MG63 (cell line): ENCODE results near the gene FTL. TPM values are rescaled to one million over a fixed set of nuclear protein-coding genes. Genes with fewer than 3 reads are reported as not detected.

Experiments used
- DNase-seq: peaks from one replicate; pipeline ENCODE4 v3.0.0-alpha.2; 2020
- H3K27me3 ChIP-seq: fragments of 250-450 bp; sonication (Bioruptor Pico); 2 replicates; pipeline ENCODE4 v1.5.1; 2020; ENCODE audit warnings: mild to moderate bottlenecking, moderate library complexity
- H3K36me3 ChIP-seq: fragments of 250-450 bp; sonication (Bioruptor Pico); 2 replicates; pipeline ENCODE4 v1.5.1; 2020; ENCODE audit warnings: mild to moderate bottlenecking, moderate library complexity
- H3K4me3 ChIP-seq: fragments of 250-450 bp; sonication (Bioruptor Pico); 2 replicates; pipeline ENCODE4 v1.5.1; 2020; ENCODE audit warnings: mild to moderate bottlenecking, moderate library complexity
- H3K9me3 ChIP-seq: fragments of 250-450 bp; sonication (Bioruptor Pico); 2 replicates; pipeline ENCODE4 v1.5.1; 2020; ENCODE audit warnings: mild to moderate bottlenecking, moderate library complexity
- total RNA-seq: library from RNA; depleted of rRNA; stranded (reverse); fragments of >200 nt; shearing (Covaris generic); gene quantifications from 2 replicates; pipeline ENCODE4 v1.2.3, GENCODE V29; 2014; ENCODE audit warnings: low replicate concordance

FTL gene
- total RNA-seq, 1 experiment from 2014 or later: 1,766 TPM

DNA sequence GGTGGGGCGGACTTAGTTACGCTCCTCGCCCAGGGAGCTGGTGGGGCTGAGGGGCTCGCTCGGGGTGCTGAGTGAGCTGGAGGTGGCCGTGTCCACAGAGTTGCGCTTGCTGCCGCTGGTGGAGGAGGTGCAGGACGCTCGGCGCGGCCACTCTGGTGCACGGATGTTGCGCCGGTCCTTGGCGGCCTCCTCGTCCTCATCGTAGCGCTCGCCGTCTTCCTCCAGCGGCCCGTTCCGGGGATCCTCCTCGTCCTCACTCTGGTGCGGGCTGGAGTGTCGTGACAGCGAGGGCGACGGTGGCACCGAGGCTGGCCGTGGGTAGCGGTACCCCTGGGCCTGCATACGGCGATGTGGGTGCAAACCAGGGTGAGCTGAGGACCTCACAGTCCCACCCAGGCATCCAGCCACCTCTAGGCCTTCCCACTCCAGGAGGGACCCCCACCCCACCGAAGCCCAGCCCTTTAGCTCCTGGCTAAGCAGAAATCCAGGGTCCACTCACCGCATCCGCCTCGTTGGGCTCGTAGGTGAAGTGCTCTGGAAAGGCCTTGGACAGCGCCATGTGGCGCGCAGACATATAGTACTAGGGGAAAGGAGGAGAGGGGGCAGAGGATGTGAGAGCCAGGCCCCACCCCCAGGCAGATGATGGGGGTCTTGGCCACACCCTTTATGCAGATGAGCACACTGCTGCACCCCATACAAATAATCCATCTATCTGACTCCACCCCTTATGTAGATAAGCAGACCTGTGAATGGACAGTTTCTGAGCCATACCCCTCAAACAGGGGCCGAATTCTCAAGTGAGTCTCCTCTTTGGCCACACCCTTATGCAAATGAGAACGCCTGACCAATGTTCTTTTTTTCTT is 4.4 kb downstream of the FTL start:
- no peaks in the 10 kb centered on the region; the same call in 1 of the 2 replicates for H3K9me3 ChIP-seq
- H3K4me3 ChIP-seq: no peak overlapping the region
- no peaks in the 10 kb centered on the region for H3K27me3 ChIP-seq
- peaks cover 73% of the 10 kb centered on the region for H3K36me3 ChIP-seq
- no peak for DNase-seq

DNA sequence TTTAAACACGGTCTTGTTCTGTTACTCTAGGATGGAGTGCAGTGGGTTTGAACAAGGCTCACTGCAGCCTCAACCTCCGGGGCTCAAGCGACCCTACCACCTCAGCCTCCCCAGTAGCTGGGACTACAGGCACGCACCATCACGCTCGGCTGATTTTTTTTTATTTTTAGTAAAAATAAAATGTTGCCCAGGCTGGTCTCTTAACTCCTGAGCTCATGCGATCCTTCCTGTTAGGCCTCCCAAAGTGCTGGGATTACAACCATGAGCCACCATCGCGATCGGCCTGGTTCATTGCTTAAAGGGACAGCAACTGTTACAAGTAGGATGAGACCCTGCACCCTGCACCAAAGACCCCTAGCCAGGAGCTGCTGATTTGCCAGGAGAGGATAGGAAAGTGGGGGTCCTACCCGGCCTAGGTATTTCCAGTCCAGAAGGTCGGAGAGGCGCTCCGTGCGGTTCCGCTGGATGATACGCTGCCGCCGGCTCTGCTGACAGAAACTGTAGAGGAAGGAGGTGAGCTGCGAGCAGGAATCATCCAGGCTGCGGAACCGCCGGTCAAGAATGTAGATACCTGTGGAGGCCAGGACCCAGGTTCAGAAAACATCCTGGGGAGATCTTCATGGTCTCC is 5.1 kb downstream of the FTL start:
- no peaks in the 10 kb centered on the region; the same call in 1 of the 2 replicates for H3K9me3 ChIP-seq
- no peaks in the 10 kb centered on the region for H3K27me3 ChIP-seq
- no peak for DNase-seq
- peaks cover 74% of the 10 kb centered on the region for H3K36me3 ChIP-seq
- no peak overlapping the region for H3K4me3 ChIP-seq

- H3K36me3 ChIP-seq: peaks cover 71% of the 10 kb centered on the region
- H3K27me3 ChIP-seq: no peaks in the 10 kb centered on the region
Measured at GRCh38 chr19:48970923-48971395, 5.8 kb downstream of the FTL start.

DNA sequence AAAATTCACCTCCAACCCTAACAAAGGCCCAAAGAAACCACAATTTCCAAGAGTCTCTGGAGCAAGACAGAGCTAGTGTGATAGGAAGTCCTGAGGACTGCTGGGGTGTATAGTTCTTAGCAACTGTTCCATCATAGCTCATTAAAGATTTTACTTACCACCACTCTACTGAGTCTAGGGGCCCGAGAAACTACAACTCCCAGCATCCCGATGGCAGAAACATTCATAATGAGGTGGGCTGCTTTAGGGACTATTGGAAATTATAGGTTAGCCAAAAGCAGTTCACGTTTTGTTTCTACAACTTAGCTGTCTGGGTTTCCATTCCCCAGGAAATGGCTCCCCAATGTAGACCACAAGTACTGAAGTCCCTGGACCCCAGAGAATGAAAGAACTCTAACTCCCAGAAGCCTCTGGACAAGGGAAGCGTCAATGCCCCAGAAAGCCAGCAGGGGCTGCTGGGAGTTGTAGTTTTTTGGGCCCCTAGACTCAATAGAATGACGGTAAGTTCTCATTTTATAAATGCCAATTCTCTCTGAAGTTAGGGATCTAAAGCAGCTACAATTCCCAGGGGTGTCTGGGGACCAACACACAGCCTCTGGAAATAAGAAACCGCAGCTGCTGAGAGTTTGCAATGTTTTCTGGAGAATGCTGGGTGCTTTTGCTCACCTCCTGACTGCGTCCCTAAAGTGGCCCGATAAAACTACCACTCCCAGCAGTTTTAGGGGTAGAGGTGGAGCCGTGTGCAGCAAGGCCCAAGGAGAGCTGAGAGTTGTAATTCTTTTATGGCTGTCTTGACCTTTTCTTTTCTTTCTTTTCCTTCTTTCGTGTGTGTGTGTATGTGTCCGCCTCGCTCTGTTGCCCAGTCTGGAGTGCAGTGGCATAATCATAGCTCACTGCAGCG is 11.1 kb downstream of the FTL start:
- no peaks in the 10 kb centered on the region for H3K27me3 ChIP-seq
- DNase-seq: no peak
- H3K4me3 ChIP-seq: no peak overlapping the region
- H3K9me3 ChIP-seq: no peaks in the 10 kb centered on the region
- H3K36me3 ChIP-seq: peaks cover 64% of the 10 kb centered on the region

More at GRCh38 chr19:48970923-48971395, 5.8 kb downstream of the FTL start:
- no peak overlapping the region for H3K4me3 ChIP-seq
- DNase-seq: no peak
- no peaks in the 10 kb centered on the region; the same call in 1 of the 2 replicates for H3K9me3 ChIP-seq

DNA sequence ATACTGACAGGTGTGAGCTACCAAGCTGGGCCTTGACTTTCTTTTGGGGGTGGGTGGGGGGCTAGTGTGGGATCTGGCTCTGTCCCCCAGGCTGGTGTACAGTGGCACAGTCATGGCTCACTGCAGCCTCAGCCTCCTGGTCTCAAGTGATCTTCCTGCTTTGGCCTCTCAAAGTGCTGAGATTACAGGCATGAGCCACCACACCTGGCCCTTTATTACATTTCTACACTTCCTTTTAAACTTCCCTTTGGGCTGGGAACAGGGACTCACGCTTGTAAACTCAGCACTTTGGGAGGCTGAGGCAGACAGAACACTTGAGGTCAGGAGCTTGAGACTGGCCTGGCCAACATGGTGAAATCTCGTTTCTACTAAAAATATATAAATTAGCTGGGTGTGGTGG is 12.0 kb downstream of the FTL start:
- no peak overlapping the region for H3K4me3 ChIP-seq
- peaks cover 71% of the 10 kb centered on the region for H3K36me3 ChIP-seq
- DNase-seq: no peak
- H3K27me3 ChIP-seq: no peaks in the 10 kb centered on the region
- no peaks in the 10 kb centered on the region for H3K9me3 ChIP-seq

DNA sequence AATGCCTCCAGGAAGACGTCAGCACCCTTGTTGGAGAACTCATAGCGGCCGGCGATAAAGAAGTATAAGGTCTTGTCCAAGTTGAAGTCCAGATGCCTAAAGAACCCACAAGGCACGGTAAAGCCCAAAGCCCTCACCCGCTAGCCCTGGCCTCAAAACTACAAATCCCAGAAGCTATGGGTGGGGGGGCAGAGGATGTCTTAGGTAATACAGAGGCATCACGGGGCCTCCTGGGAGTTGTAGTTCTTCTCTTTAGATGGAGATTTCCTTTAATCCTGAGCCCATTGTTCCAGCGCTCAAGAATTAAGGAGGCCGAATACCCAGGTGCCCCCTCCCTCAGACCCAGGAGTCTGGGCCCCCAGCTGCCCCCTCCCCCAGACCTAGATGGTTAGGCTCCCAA is 17.2 kb downstream of the FTL start:
- Histone ChIP-seq H3K9me3 (no peaks in the 10 kb centered on the region), H3K27me3 (no peaks in the 10 kb centered on the region)

GRCh38 chr19:48985711-48986110 is 20.6 kb downstream of the FTL start:
- Histone ChIP-seq H3K36me3 (peaks cover 90% of the 10 kb centered on the region), H3K27me3 (no peaks in the 10 kb centered on the region), H3K9me3 (no peaks in the 10 kb centered on the region), H3K4me3 (no peak overlapping the region)
- DNase-seq: no peak

More for the DNA sequence above, 17.2 kb downstream of the FTL start:
- Histone ChIP-seq H3K4me3 (no peak overlapping the region), H3K36me3 (peaks cover 83% of the 10 kb centered on the region)
- DNase-seq: no peak

- Histone ChIP-seq H3K27me3 (no peaks in the 10 kb centered on the region), H3K4me3 (no peak overlapping the region), H3K9me3 (no peaks in the 10 kb centered on the region), H3K36me3 (peaks cover 89% of the 10 kb centered on the region)
- no peak for DNase-seq
Measured at GRCh38 chr19:48986211-48986610, 21.1 kb downstream of the FTL start.

DNA sequence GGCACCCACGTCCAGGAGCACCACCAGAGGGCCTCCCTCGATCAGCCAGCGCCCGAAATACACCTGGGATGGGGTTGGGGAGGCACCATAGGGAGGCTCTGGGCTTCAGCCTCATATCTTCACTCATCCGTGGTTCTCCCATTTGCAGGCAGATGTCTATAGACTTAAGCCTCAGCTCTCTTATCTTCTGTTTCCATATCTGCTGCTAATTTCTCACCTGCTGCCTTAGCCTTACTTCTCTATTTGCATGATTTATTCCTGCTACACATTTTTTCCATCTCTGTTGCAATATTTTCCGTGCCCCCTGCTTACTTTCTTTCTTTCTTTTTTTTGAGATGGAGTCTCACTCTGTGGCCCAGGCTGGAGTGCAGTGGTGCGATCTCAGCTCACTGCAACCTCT is 22.2 kb downstream of the FTL start:
- Histone ChIP-seq H3K36me3 (peaks cover 78% of the 10 kb centered on the region), H3K9me3 (no peaks in the 10 kb centered on the region), H3K27me3 (no peaks in the 10 kb centered on the region), H3K4me3 (no peak overlapping the region)
- DNase-seq: no peak

DNA sequence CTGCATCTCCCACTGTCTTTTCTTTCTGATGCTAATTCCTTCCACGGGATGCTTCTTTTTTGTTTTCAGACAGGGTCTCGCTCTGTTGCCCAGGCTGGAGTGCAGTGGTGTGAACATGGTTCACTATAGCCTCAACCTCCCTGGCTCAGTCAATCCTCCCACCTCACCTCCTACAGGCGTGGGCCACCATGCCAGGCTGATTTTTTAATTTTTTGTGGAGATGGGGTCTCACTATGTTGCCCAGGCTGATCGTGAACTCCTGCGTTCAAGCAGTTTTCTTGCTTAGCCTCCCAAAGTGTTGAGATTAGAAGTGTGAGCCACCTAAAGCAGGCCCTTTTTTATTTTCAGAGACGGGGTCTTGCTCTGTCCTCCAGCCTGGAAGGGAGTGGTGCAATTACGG is 23.2 kb downstream of the FTL start:
- no peaks in the 10 kb centered on the region for H3K27me3 ChIP-seq
- no peak for DNase-seq
- H3K36me3 ChIP-seq: peaks cover 74% of the 10 kb centered on the region
- H3K9me3 ChIP-seq: no peaks in the 10 kb centered on the region
- H3K4me3 ChIP-seq: no peak overlapping the region

DNA sequence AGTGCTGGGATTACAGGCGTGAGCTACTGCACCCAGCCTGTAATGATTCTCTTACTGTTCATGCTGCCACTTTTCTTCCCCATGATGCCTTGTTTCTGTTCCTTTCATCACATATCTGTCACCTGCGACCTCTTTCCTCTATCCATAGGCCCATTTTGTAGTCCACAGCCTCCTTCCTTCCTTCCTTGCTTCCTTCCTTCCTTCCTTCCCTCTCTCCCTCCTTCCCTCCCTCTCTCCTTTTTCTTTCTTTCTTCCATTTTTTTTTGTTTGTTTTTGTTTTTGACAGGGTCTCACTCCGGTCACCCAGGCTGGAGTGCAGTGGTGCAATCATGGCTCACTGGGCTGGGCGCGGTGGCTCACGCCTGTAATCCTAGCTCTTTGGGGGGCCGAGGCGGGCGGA is 23.8 kb downstream of the FTL start:
- no peaks in the 10 kb centered on the region for H3K9me3 ChIP-seq
- H3K36me3 ChIP-seq: peaks cover 68% of the 10 kb centered on the region
- DNase-seq: no peak
- H3K4me3 ChIP-seq: no peak overlapping the region
- H3K27me3 ChIP-seq: no peaks in the 10 kb centered on the region

GRCh38 chr19:48989701-48990291 is 24.7 kb downstream of the FTL start:
- Histone ChIP-seq H3K36me3 (peaks cover 59% of the 10 kb centered on the region), H3K4me3 (no peak overlapping the region), H3K9me3 (no peaks in the 10 kb centered on the region), H3K27me3 (no peaks in the 10 kb centered on the region)
- no peak for DNase-seq

DNA sequence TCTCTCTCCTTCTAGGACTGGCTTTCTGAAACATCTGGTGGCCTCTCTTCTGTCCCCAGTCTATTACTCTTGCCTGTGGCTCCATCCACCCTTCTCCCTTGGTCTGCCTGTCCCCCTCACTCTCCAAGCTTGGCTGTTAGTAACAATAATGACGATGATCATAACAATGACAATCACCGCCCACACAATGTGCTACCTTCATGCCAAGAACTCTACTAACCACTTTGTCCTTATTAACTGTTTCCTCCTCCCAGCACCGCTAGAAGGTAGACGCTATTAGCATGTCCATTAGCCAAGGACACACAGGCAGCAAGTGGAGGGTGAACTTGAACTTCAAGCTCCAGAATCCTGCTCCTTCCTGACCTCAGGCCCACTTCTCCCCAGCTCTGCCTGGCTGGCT is 25.3 kb downstream of the FTL start:
- Histone ChIP-seq H3K9me3 (no peaks in the 10 kb centered on the region), H3K36me3 (peaks cover 54% of the 10 kb centered on the region), H3K27me3 (no peaks in the 10 kb centered on the region), H3K4me3 (no peak overlapping the region)
- no peak for DNase-seq

DNA sequence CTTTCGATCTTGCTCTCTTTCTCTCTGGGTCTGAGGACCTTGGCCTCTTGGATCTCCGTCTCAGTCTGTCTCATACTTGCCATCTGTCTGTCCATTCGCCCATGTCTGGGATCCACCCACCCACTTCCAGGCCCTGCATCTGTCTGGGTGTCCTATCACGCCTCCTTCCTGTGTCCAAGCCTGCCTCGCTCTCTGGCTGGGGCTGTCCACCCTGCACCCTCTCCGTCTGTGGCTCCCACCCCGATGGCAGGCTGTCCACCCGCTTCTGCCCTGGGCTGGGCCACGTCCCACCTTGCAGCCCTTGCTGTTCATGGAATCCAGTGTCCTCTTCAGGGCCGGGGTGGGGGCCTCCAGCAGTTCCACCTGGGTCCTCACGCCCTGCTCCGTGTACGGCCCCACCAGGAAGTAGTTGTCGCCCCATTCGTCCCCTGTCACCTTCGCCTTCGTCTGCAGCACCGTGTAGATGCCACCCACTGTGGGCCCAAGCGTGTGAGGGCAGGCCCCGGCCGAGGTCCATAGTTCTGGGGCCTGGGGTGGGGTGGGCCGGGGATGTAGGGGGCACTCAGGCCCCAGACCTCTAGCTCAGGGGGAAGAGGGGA is 26.0 kb downstream of the FTL start:
- no peak for DNase-seq
- Histone ChIP-seq H3K9me3 (no peaks in the 10 kb centered on the region), H3K36me3 (peaks cover 48% of the 10 kb centered on the region), H3K27me3 (no peaks in the 10 kb centered on the region), H3K4me3 (no peak overlapping the region; the same call in 1 of the 2 replicates)

GRCh38 chr19:48991873-48992580 is 26.9 kb downstream of the FTL start:
- peak; percentile 81 for DNase-seq
- Histone ChIP-seq H3K36me3 (peaks cover 47% of the 10 kb centered on the region), H3K4me3 (peak overlapping the region; percentile 90), H3K27me3 (no peaks in the 10 kb centered on the region), H3K9me3 (no peaks in the 10 kb centered on the region)
